ENCODE results near the gene PAX4.

GRCh38 chr7:127651556-127652332 lies 33.8 kb upstream of the PAX4 start, which contains the start of gene SND1:
- TF ChIP-seq CTCF (IDR thresholded peaks at IDR 0.05) (no peak), POLR2A (IDR thresholded peaks at IDR 0.05) (peak in 2 of 4 donors; percentile 68 to 88)

All from esophagus squamous epithelium (tissue), 4 donors.